GM12878 (cell line): ENCODE data around the gene TTI1. TPM values are rescaled to one million over a fixed set of nuclear protein-coding genes. Genes with fewer than 3 reads are reported as not detected.

Source experiments
- BACH1 ChIP-seq: fragments of 450-650 bp; IDR thresholded peaks from 2 replicates; pipeline ENCODE4 v1.6.1; 2017; ENCODE audit warnings: mild to moderate bottlenecking, borderline replicate concordance
- CREB1 ChIP-seq: IDR thresholded peaks from 2 replicates; pipeline ENCODE4 v1.6.1; 2012; ENCODE audit warnings: low read depth, mild to moderate bottlenecking, inconsistent platforms
- CTCF ChIP-seq, 3 experiments: IDR thresholded peaks in 2 of 3; conservative IDR thresholded peaks in 1 of 3; 2 replicates each; pipeline ENCODE4 v1.5.1; 2011; ENCODE audit warnings: low read depth in 3 of 3, low read length in 3 of 3, mild to moderate bottlenecking in 3 of 3, control low read depth in 2 of 3, moderate library complexity in 2 of 3, inconsistent platforms in 1 of 3, mixed read lengths in 1 of 3; ENCODE audit not compliant: control insufficient read depth in 2 of 3, insufficient read depth in 1 of 3; ENCODE audit errors: extremely low read depth in 1 of 3
- E2F4 ChIP-seq: IDR thresholded peaks from 2 replicates; pipeline ENCODE4 v1.6.1; 2012; ENCODE audit warnings: low read depth, low read length, improper control_type of control experiment
- ESRRA ChIP-seq: IDR thresholded peaks from 2 replicates; pipeline ENCODE4 v1.6.1; 2012; ENCODE audit warnings: mild to moderate bottlenecking, low read length, improper control_type of control experiment
- HDAC6 ChIP-seq: fragments of 200-600 bp; sonication (generic); IDR thresholded peaks from one replicate; pipeline ENCODE4 v1.8.0; 2017; ENCODE audit warnings: antibody characterized with exemption; ENCODE audit not compliant: unreplicated experiment
- IKZF1 ChIP-seq: fragments of 450-650 bp; conservative IDR thresholded peaks from 2 replicates; pipeline ENCODE4 v1.6.1; 2017; ENCODE audit warnings: antibody characterized with exemption, mild to moderate bottlenecking
- IRF3 ChIP-seq: fragments of 450-650 bp; IDR thresholded peaks from 2 replicates; pipeline ENCODE4 v1.6.1; 2014; ENCODE audit warnings: mild to moderate bottlenecking
- IRF5 ChIP-seq: fragments of 450-650 bp; IDR thresholded peaks from 2 replicates; pipeline ENCODE4 v1.6.1; 2017; ENCODE audit warnings: borderline replicate concordance
- NFYB ChIP-seq: IDR thresholded peaks from 2 replicates; pipeline ENCODE4 v1.6.1; 2011; ENCODE audit warnings: low read depth, mild to moderate bottlenecking, low read length, improper control_type of control experiment, moderate library complexity; ENCODE audit not compliant: insufficient read depth
- PAX8 ChIP-seq: fragments of 450-650 bp; IDR thresholded peaks from 2 replicates; pipeline ENCODE4 v1.6.1; 2017; ENCODE audit warnings: mild to moderate bottlenecking, moderate library complexity
- PKNOX1 ChIP-seq: fragments of 450-650 bp; IDR thresholded peaks from 2 replicates; pipeline ENCODE4 v1.6.1; 2016; ENCODE audit warnings: mild to moderate bottlenecking
- POLR2AphosphoS5 ChIP-seq: IDR thresholded peaks from 2 replicates; pipeline ENCODE4 v1.6.1; 2011; ENCODE audit warnings: mild to moderate bottlenecking, low read length, inconsistent platforms
- RAD21 ChIP-seq: IDR thresholded peaks from 2 replicates; pipeline ENCODE4 v1.6.1; 2011; ENCODE audit warnings: mild to moderate bottlenecking, low read depth, low read length, moderate library complexity; ENCODE audit not compliant: insufficient read depth
- RCOR1 ChIP-seq: conservative IDR thresholded peaks from 2 replicates; pipeline ENCODE4 v1.6.1; 2012; ENCODE audit warnings: low read depth, low read length, improper control_type of control experiment
- SKIL ChIP-seq: fragments of 450-650 bp; IDR thresholded peaks from 2 replicates; pipeline ENCODE4 v1.6.1; 2017; ENCODE audit warnings: mild to moderate bottlenecking, low read depth, inconsistent platforms; ENCODE audit not compliant: poor library complexity, severe bottlenecking
- SMARCA5 ChIP-seq: fragments of 450-650 bp; IDR thresholded peaks from 2 replicates; pipeline ENCODE4 v1.6.1; 2017; ENCODE audit warnings: mild to moderate bottlenecking
- TAF1 ChIP-seq: IDR thresholded peaks from 2 replicates; pipeline ENCODE4 v1.6.1; 2011; ENCODE audit warnings: mild to moderate bottlenecking, low read depth, low read length, borderline replicate concordance
- TARDBP ChIP-seq: IDR thresholded peaks from 2 replicates; pipeline ENCODE4 v1.6.1; 2016; ENCODE audit warnings: borderline replicate concordance
- TCF7 ChIP-seq: IDR thresholded peaks from 2 replicates; pipeline ENCODE4 v1.6.1; 2014; ENCODE audit warnings: antibody characterized with exemption, borderline replicate concordance
- YY1 ChIP-seq: IDR thresholded peaks from 2 replicates; pipeline ENCODE4 v1.6.1; 2011; ENCODE audit warnings: low read depth, mild to moderate bottlenecking, low read length
- ZNF622 ChIP-seq: fragments of 450-650 bp; IDR thresholded peaks from 2 replicates; pipeline ENCODE4 v1.6.1; 2017; ENCODE audit warnings: mild to moderate bottlenecking, inconsistent platforms
- polyA plus RNA-seq, 11 experiments: library from polyadenylated mRNA; depleted of rRNA in 4 of 11; unstranded in 6 of 11; stranded (reverse) in 5 of 11; fragments of >200 nt; fragmentation: Nextera tagmentation in 4 of 11; fragmentation: Illumina TruSeq in 1 of 11; extraction: Ambion mirVana in 4 of 11; extraction: Trizol in 1 of 11; gene quantifications; 1 replicate in 1 of 11; 2 replicates in 10 of 11; pipeline versions ENCODE4 v1.2.1 to v1.2.3, GENCODE V29; 2011 to 2016; ENCODE audit warnings: inconsistent platforms in 2 of 11, missing spikeins in 2 of 11, low read depth in 1 of 11
- total RNA-seq, 4 experiments: library from RNA; depleted of rRNA in 3 of 4; stranded (reverse); fragments of >200 nt in 3 of 4; fragmentation: Illumina TruSeq in 1 of 4; extraction: Trizol in 1 of 4; gene quantifications; 2 replicates each; pipeline versions ENCODE4 v1.2.1 to v1.2.3, GENCODE V29; 2013 to 2021

Gene TTI1
- total and polyA plus RNA-seq, 10 of the 15 experiments (the other 5 are each of a cell fraction or from before 2014, with no cell fraction given), result 5.3 to 44.6 (median 24.9) TPM

- no peak for TF ChIP-seq IRF3
- no peak for TF ChIP-seq TAF1
- no peak for TF ChIP-seq E2F4
- no peak for TF ChIP-seq CREB1
- TF ChIP-seq NFYB, result no peak
- 0 out of 2 replicates have a peak, but pooled peaks have one; percentile 23 for TF ChIP-seq POLR2AphosphoS5
- TF ChIP-seq BACH1, result no peak
- TF ChIP-seq PAX8, result no peak
- 0 out of 2 replicates have a peak, but pooled peaks have one; percentile 22 for TF ChIP-seq YY1
- TF ChIP-seq TCF7, result no peak
- peak; percentile 62 to 75 (median 71) for TF ChIP-seq CTCF (IDR thresholded peaks at IDR 0.05 in 2 of 3, conservative IDR thresholded peaks at IDR 0.05 in 1 of 3; ENCODE audit: control insufficient read depth in 2 of 3, extremely low read depth in 1 of 3, insufficient read depth in 1 of 3, low read depth in 3 of 3, low read length in 3 of 3)
- TF ChIP-seq ESRRA, result no peak
- no peak for TF ChIP-seq IRF5
- TF ChIP-seq SKIL, result no peak
- TF ChIP-seq HDAC6, result no peak
- TF ChIP-seq TARDBP, result no peak
- 0 out of 2 replicates have a peak, but pooled peaks have one; percentile 19 for TF ChIP-seq SMARCA5
- peak; percentile 77 for TF ChIP-seq RAD21
- 0 out of 2 replicates have a peak, but pooled peaks have one; percentile 13 for TF ChIP-seq IKZF1
- TF ChIP-seq PKNOX1, result no peak
- TF ChIP-seq ZNF622, result no peak
- no peak for TF ChIP-seq RCOR1
These were observed 40.2 kb upstream of the TTI1 start (continued) for GRCh38 chr20:38073307-38074071.
